EH (cell line): ENCODE measurements around the gene MYO6.
"Not testable (repeated sequence)": the region's sequence is repeated elsewhere in the genome, so short reads cannot be mapped to it uniquely, and the experiment has no call there.

Experiments used
- DNase-seq: peaks from one replicate; pipeline ENCODE4 v3.0.0-alpha.2; 2015; ENCODE audit warnings: low read depth

The MYO6 gene

GRCh38 chr6:75748743-75749538 is at the start of gene MYO6:
MYO6 (plus strand) TSS chr6:75749239; CDS start chr6:75817548, 68,309 bp downstream.
- peak; percentile 71 for DNase-seq

DNA sequence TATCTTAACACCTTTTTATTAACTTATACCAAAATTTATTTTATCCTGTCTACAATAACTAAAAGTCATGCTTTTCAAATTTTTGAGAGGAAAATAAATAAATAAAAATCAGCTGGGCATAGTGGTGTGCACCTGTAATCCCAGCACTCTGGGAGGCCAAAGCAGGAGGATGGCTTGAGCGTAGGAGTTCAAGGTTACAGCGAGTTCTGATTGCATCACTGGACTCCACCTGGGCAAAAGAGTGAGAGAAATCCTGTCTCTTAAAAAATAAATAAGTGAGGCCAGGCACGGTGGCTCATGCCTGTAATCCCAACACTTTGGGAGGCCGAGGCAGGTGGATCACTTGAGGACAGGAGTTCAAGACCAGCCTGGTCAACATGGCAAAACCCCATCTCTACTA is 40.7 kb upstream of the MYO6 start:
- not testable (repeated sequence) for DNase-seq

DNA sequence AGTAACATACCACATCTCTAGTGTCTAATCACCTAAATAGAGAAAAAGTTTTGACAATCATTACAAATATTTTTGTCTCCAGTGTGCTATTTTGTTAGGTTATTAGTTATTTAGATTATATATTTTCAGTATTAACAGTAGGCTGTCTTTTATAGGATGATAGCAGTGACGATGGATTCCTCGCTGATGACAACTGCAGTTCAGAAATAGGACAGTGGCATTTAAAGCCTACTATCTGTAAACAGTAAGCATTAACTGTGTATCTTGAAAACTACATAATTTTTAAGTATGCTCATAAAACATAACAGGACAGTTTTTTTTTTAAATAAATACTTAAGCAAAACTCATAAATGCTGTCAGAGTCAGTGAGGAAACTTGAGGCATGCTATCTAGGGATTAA is 37.9 kb upstream of the MYO6 start:
- no peak for DNase-seq

DNA sequence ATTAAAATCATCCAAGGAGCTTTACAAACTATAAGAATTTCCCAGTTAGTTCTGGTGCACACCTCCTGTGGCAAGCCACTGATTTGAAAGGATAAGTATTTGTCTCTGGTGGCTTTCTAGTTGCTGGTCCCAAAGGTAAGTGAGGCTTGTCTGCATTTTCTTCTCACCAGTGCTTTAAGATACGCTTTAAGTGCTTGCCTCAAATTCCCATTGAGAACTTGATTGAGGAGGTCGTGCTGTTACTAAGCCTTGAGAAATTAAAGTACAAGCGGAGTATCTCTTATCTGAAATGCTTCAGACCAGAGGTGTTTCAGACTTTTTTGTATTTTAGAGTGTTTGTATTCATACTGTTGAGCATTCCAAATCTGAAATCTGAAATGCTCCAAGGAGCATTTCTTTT is 29.9 kb upstream of the MYO6 start:
- DNase-seq: no peak

DNA sequence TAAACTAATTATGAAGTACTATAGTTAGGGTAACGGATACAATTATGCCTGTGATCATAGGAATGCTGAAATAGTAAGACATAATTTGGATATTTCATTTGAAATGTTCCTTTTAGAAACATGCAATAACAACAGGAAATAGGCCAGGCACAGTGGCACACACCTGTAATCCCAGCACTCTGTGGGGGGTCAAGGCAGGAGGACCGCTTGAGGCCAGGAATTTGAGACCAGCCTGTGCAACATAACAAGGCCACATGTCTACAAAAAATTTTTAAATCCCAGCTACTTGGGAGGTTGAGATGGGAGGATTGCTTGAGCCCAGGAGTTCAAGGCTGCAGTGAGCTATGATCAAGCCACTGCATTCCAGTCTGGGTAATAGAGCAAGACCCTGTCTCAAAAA is 25.7 kb upstream of the MYO6 start:
- DNase-seq: no peak

GRCh38 chr6:75727206-75727605 is 21.8 kb upstream of the MYO6 start:
- no peak for DNase-seq

DNA sequence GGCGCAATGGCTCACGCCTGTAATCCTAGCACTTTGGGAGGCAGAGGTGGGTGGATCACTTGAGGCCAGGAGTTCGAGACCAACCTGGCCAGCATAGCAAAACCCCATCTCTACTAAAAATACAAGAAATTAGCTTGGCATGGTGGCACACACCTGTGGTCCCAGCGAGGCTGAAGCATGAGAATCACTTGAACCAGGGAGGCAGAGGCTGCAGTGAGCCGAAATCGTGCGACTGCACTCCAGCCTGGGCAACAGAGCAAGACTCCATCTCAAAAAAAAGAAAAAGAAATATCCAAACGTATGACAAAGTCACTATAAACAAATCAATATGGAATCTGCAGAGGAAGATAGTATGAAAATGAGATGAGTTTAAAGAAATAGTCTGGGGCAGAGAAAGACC is 18.0 kb upstream of the MYO6 start:
- DNase-seq: not testable (repeated sequence)

- peak; percentile 57 for DNase-seq
Observed at GRCh38 chr6:75735491-75736186, 13.4 kb upstream of the MYO6 start.

- DNase-seq: no peak
Observed at GRCh38 chr6:75743971-75744370, 5.1 kb upstream of the MYO6 start.

GRCh38 chr6:75745404-75745803 is 3.6 kb upstream of the MYO6 start:
- no peak for DNase-seq

DNA sequence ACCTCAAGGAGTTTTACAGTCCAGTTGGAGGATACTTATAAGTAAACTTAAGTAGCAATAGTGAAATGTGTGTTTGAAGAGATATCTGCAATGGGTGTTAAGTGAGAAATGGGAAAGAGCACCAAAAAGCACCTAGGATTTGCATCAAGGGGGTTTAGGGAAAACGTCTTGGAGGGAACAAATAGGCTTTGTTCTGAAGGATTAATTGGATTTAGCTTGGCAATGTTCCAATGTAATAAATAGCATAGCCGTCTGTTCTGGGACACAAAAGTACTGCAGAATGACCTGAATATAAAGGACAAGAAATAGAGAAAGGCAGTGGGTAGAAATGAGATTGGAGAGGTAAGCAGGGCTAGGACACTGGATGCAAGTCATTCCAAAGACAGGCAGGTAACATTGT is 2.8 kb upstream of the MYO6 start:
- DNase-seq: no peak

GRCh38 chr6:75747152-75747992 is 1.7 kb upstream of the MYO6 start:
- no peak for DNase-seq

DNA sequence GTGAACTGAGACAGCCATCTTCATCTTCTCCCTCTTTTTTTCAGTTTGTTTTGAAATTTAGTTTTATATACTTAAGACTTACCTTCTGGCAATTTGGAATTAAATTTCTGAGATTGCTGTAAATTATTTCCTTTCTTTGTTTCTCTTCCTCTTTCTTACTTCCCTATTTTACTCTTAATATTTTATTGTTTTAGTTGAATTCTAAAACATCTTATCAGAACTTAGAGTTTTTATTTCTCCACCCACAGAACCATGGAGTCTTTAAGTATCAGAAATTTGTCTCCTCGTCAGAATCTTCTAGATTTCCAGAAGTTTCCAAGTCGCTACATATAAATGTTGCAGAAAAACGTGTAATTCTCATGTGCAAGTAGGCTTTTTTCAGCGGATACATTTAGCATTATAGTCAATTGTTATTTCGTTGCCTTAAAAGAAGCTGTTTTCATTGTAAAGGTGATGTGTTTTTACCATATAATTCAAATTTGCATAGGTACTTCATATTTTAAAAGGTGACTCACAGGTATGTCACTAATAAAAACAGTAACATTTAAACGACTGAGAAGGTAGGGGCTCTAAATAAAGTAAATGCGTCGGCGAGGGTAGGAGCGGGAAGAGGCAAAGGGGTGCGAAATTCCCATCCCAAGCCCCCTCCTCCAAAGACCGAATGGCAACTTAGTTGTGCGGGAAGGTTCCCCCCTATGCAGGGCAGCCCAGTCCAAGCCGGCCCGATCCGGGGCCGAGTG is 866 bp upstream of the MYO6 start:
- no peak for DNase-seq

GRCh38 chr6:75751443-75751842 is 2.4 kb downstream of the MYO6 start:
- DNase-seq: peak; percentile 42

DNA sequence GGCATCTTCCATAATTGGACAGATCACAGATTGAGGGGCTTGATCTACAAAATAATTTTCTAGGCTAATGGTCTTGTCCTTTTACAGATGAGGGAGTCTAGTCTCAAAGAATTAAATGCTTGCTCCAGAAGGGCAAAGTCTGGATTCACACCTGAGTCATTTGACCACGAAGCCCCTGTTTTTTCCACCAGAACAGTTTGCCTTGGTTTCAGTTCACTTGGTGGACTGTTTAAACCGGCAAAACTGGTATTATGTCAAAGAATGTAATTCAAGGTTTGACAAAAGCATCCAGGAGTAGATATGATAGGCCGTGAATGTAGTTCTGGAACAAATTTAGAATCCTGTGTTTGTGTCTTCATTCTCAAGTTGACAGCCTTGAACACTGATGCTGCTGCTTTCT is 3.3 kb downstream of the MYO6 start:
- DNase-seq: no peak

GRCh38 chr6:75755704-75756103 is 6.7 kb downstream of the MYO6 start:
- DNase-seq: no peak

DNA sequence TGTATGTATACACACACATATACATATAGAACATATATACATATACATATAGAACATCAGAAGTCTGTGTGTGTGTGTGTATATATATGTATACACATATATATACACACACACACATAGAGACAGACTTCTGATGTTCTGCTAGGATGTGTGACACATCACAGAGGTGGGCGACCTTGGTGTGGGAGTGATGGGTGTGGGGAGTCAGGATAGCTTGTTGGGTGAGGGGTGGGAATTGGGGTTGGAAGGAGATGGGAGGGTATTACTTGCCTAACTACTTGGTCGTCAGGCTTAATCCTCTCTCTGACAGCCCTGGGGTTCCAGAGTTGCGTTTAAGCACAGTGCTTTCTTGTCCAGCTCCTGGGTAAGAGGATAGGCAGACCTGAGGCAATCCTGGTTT is 8.3 kb downstream of the MYO6 start:
- no peak for DNase-seq

- DNase-seq: no peak
Observed at GRCh38 chr6:75758061-75758460, 9.0 kb downstream of the MYO6 start.

DNA sequence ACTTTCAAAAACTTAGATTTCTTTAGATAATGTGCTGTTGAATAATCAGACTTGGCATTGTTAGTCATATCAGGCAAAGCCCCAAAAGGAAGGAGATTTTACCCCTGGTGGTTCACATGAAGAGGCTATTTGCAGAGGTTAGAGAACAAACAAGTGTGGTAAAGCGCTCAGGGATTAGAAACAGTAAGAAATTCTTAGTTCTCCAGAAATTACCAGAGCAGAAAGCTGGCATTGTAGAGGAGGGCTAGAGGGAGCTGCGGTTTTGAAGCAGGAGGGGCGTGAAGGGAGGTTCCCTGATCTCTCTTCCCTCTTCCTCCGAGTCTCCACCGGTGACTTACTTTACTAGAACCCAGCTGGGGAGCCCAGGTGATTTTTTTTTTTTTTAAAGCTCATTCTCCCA is 10.2 kb downstream of the MYO6 start:
- DNase-seq: no peak

DNA sequence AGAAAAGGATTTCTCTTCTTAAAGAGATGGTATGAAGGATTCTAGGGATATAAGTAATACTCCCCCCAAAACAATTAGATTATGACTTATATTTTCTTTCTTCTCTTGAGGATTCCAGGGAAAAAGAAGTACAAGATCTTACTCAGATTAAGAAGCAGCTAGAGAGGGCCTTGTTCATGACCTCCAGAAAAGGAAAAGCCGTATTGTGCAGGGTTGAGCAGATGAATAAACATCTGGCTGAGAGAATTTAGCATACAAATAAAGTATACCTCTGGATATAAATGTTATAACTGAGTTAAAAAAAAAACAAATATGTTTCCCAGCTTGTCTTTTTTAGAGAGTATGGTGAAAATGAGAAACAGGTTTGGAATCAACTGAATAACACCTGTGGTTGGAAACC is 11.3 kb downstream of the MYO6 start:
- DNase-seq: no peak

GRCh38 chr6:75761489-75761888 is 12.4 kb downstream of the MYO6 start:
- no peak for DNase-seq

DNA sequence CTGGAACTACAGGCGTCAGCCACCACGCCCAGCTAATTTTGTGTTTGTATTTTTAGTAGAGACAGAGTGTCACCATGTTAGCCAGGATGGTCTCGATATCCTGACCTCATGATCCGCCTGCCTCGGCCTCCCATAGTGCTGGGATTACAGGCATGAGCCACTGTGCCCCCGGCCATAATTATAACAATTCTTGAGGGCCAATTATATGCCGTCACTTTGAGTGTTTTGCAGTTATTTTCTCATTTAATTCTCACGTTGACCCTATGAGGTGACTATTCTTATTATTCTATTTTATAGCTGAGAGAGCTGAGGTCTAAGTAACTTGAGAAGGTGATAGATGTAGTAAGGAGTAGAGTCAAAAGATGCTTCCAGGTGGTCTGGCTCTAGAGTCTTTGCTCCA is 13.0 kb downstream of the MYO6 start:
- DNase-seq: no peak
